NT2/D1 (cell line): ENCODE measurements around the gene MEA1.

Experiments used
- YY1 ChIP-seq: IDR thresholded peaks from 2 replicates; pipeline ENCODE4 v1.6.1; 2011; ENCODE audit not compliant: insufficient read length, insufficient read depth
- ZNF274 ChIP-seq: IDR thresholded peaks from 2 replicates; pipeline ENCODE4 v1.6.1; 2011; ENCODE audit warnings: mild to moderate bottlenecking, low read depth, low read length

GRCh38 chr6:42962502-42963178, 51.1 kb downstream of the MEA1 start:
- TF ChIP-seq YY1 (no peak), ZNF274 (no peak)
